Measurements from ENCODE around the gene FITM2.

- TF ChIP-seq MYC (IDR thresholded peaks at IDR 0.05; ENCODE audit: low read depth, low read length) (no peak), EZH2 (IDR thresholded peaks at IDR 0.05; ENCODE audit: borderline replicate concordance, low read depth, low read length, severe bottlenecking) (no peak)
These were observed 27.0 kb downstream of the FITM2 start for GRCh38 chr20:44284032-44284431.
